HG02884 (cell line): ENCODE measurements around the gene MAGEA3.
"Not testable (repeated sequence)": the region's sequence is repeated elsewhere in the genome, so short reads cannot be mapped to it uniquely, and the experiment has no call there.

Experiments
- ATAC-seq: cut with Tn5 transposase; IDR thresholded peaks from one replicate; pipeline ENCODE4 v1.9.1; 2021; ENCODE audit warnings: mild to moderate bottlenecking, moderate library complexity; ENCODE audit not compliant: unreplicated experiment

Gene MAGEA3

GRCh38 chrX:152735860-152736511, 37.4 kb downstream of the MAGEA3 start:
- no peak for ATAC-seq

- ATAC-seq = not testable (repeated sequence)
These were observed 37.9 kb downstream of the MAGEA3 start for GRCh38 chrX:152736528-152736927.

- ATAC-seq = no peak
These were observed 40.0 kb downstream of the MAGEA3 start for GRCh38 chrX:152738560-152738959.
